GM11168 (cell line): ENCODE data around the gene WTAP.
"Not testable (repeated sequence)": the region's sequence is repeated elsewhere in the genome, so short reads cannot be mapped to it uniquely, and the experiment has no call there.

Experiments
- in situ Hi-C: fragments of 300-500 bp; cut with MboI; formaldehyde crosslinking; loops from one replicate; pipeline ENCODE4 v1.12.0; 2022; ENCODE audit warnings: low sequenced_read_pairs; ENCODE audit not compliant: unreplicated experiment

Gene WTAP

DNA sequence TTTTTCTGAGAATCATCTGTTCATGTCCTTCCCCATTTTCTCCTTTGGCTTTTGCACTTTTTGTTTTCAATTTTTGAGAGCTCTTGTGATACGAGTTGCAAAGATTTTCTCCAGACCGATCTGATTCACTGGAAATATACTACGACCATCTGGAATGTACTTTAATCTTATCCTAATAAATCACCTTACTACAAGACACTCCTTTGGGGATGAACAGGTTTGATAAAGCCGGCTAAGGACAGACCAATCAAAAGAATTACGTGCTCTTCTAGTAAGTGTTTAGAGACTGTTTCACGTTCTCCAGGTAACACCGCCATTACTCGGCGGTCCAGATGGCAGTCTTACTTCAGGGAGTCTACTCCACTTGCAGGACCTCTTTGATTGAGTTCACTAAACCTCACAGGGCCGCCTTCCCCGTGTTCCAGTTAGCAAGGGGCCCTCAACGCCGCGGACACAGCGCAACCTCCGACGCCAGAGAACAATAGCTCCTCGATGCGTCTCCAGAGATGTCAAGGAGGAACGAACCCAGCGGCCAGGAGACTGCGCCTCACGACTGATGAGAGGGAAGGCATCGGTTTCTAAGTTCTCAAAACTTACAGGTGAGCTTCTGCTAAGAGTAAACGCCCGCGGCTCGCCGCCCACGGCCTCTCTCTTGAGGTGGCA lies 920 bp upstream of the WTAP start:
- in situ Hi-C loops: no loop called here

- in situ Hi-C loops: no loop called here
Observed at GRCh38 chr6:159727717-159728445, 575 bp downstream of the WTAP start.

DNA sequence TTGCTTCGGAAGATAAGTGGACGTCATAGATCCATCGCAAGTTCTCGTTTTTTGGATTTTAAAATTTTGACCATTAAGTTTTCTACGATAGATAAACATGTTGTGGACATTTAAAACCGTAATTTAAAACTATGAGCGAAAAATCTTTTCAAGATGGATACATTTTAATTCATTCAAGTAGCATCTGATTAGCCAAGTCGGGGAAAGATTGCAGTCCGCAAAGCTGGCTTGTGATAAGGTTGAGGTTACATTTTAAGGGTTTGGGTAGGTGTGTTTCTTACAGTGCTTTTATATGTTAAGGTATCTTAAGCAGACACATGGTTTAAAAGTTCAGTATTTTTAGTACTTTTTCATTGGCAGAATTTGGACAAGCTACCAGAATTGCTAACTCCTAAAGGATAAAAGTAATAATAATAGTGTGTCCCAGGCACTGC lies 1.2 kb downstream of the WTAP start:
- in situ Hi-C loops: no loop called here

DNA sequence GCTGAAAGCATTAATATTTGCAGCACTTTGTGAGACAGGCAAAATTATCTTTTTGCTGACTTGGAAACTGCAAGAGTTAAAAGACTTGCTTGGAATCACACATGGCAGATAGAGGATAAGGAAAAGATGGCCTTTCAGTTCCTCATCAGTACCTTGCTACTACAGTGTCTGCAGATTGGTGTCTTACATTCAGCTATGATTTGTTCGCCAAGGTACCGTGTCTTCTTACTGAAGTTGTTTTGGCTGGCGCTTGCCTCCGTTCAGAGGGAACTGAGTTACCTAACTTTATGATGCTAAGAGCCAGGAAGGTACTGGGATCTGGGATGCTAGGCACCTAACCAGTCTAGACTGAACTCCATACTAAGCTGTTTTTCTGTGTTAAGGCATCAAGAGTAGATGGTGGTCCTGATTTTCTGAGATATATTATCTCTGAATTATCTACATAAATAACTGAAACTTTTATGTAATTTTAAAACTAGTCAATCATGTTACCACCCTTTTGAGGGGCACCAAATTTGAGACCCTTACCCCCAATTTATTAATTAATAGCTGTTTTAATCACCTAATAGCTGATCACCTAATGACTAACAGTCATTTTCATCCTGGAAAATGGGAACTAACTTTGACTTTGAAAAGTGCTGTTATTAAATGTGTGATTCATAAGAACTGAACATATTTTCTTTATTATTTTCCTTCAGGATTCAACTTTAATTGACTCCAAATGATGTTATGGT lies 2.5 kb downstream of the WTAP start:
- in situ Hi-C loops: no loop called here

GRCh38 chr6:159730332-159730676 lies 3.0 kb downstream of the WTAP start:
- in situ Hi-C loops: no loop called here

GRCh38 chr6:159732550-159732949 lies 5.2 kb downstream of the WTAP start:
- in situ Hi-C loops: not testable (repeated sequence)

GRCh38 chr6:159733395-159733794 lies 6.1 kb downstream of the WTAP start:
- in situ Hi-C loops: not testable (repeated sequence)

GRCh38 chr6:159736908-159737307 lies 9.6 kb downstream of the WTAP start:
- in situ Hi-C loops: no loop called here

GRCh38 chr6:159739341-159739740 lies 12.0 kb downstream of the WTAP start:
- in situ Hi-C loops: no loop called here

GRCh38 chr6:159742165-159742564 lies 14.9 kb downstream of the WTAP start:
- in situ Hi-C loops: no loop called here

DNA sequence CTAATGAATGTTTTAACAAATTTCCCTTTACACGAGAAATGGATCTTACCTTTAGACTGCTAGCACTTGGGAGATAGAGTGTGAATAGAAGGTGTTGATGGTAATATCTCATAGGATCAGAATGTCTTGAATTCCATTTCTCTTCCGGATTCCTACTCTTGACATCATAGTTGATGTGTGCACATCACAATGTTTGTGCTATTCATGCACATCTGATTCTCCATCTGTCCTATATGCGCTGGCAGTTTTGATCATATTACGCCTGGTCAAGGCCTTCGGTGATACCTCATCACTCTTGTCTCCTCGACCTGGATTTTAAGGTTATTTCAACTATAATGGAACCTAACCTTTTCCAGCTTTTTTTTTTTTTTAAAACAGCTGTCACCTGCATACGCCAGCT lies 17.8 kb downstream of the WTAP start:
- in situ Hi-C loops: no loop called here

- in situ Hi-C loops: no loop called here
Observed at GRCh38 chr6:159746759-159747158, 19.5 kb downstream of the WTAP start.

- in situ Hi-C loops: not testable (repeated sequence)
Observed at GRCh38 chr6:159748127-159748526, 20.8 kb downstream of the WTAP start.

GRCh38 chr6:159751448-159751847 lies 24.1 kb downstream of the WTAP start:
- in situ Hi-C loops: no loop called here

GRCh38 chr6:159753081-159753872 lies 26.0 kb downstream of the WTAP start:
- in situ Hi-C loops: no loop called here

DNA sequence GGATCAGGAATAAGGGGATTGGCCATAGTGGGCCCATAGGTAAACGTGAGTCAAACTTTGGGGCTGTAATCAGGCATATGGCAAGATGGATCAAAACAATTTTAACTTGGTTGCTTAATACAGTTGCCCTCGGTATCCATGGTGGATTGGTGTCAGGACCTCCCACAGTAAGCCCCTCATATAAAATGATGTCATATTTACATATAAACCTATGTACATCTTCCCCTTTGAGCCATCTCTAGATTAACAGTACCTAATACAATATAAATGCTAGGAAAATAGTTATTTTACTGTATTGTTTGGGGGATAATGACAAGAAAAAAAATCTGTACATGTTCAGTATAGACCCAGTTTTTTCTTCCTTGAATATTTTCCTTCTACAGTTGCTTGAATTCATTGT lies 27.1 kb downstream of the WTAP start:
- in situ Hi-C loops: no loop called here

DNA sequence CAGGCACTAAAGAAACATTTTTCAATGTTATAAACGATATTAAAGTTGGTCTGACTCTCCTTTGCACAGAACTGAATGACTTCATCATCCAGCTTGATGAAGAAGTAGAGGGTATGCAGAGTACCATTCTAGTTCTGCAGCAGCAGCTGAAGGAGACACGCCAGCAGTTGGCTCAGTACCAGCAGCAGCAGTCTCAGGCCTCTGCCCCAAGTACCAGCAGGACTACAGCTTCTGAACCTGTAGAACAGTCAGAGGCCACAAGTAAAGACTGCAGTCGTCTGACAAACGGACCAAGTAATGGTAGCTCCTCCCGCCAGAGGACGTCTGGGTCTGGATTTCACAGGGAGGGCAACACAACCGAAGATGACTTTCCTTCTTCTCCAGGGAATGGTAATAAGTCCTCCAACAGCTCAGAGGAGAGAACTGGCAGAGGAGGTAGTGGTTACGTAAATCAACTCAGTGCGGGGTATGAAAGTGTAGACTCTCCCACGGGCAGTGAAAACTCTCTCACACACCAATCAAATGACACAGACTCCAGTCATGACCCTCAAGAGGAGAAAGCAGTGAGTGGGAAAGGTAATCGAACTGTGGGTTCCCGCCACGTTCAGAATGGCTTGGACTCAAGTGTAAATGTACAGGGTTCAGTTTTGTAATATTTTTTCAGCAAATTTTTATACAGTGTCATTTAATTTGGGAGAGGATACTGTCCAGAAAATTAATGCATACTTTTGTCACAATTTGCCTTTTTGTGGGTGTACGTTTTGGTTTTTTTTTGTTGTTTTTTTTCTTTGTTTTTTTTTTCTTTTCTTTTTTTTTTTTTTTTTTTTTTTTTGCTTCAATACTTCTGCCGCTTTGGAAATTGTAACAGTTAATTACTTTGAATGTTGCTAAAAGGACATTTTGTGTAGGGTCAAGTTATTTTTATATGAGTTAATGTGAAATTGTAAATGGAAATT lies 27.9 kb downstream of the WTAP start:
- in situ Hi-C loops: no loop called here

- in situ Hi-C loops: no loop called here
Observed at GRCh38 chr6:159756508-159756907, 29.2 kb downstream of the WTAP start.
